Measurements from ENCODE around the gene ADAR.

Gene ADAR

DNA sequence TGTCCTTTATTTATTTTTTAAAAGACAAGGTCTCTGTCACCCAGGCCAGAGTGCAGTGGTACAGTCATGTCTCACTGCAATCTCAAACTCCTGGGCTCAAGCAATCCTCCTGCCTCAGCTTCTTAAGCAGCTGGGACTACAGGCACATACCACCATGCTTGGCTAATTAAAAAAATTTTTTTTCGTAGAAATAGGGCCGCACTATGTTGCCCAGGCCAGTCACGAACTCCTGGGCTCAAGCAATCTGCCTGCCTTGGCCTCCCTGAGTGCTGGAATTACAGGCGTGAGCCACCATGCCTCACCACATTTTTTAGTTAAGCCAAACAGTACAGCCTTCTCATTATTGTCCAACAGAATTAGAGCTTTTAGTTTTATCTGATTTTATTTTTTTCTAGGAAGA lies 7.4 kb upstream of the ADAR start:
- WGBS: 93% methylated on average over 4 of the region's 4 CpGs
- Histone ChIP-seq H3K9ac (ENCODE audit: low read length) (no peak overlapping the region), H2AFZ (ENCODE audit: low read depth, low read length) (no peak overlapping the region), H4K8ac (ENCODE audit: low read length) (no peak overlapping the region), H3K23ac (ENCODE audit: low read length in 2 of 2) (no peak overlapping the region), H2BK12ac (ENCODE audit: low read length in 2 of 2) (no peak overlapping the region), H2AK5ac (ENCODE audit: low read length, severe bottlenecking) (no peak overlapping the region), H3K36me3 (ENCODE audit: control insufficient read depth in 1 of 2, insufficient read depth in 2 of 2, low read depth in 1 of 2, low read length in 2 of 2) (peaks cover 0 to 7% of the 10 kb centered on the region in 2 experiments), H2BK15ac (ENCODE audit: low read depth, poor library complexity, severe bottlenecking) (no peak overlapping the region), H2BK120ac (ENCODE audit: low read depth, low read length) (no peak overlapping the region), H3K4me1 (ENCODE audit: control insufficient read depth, insufficient read depth, low read depth, low read length) (peaks cover 5% of the 10 kb centered on the region), H2BK5ac (ENCODE audit: low read depth, low read length, poor library complexity, severe bottlenecking) (no peak overlapping the region), H3K18ac (ENCODE audit: low read depth in 1 of 2, low read length in 2 of 2) (no peak overlapping the region), H3K27ac (ENCODE audit: low read length, poor library complexity, severe bottlenecking) (no peak overlapping the region), H4K91ac (ENCODE audit: low read length) (no peak overlapping the region), H3K14ac (ENCODE audit: low read length in 2 of 2) (no peak overlapping the region), H3K27me3 (ENCODE audit: control insufficient read depth in 1 of 2, insufficient read depth in 1 of 2, low read length in 2 of 2) (no peaks in the 10 kb centered on the region), H3K9me3 (ENCODE audit: control insufficient read depth, low read length) (no peaks in the 10 kb centered on the region), H3K4me3 (ENCODE audit: insufficient read depth in 1 of 2, low read depth in 1 of 2, low read length in 2 of 2) (no peak overlapping the region), H3K4me2 (ENCODE audit: low read length, poor library complexity, severe bottlenecking) (no peak overlapping the region), H3K4ac (ENCODE audit: low read depth in 1 of 2, low read length in 2 of 2) (no peak overlapping the region), H3K79me1 (replicated peaks; ENCODE audit: low read length, poor library complexity, severe bottlenecking) (peaks cover 23% of the 10 kb centered on the region)
- DNase-seq: no peak

DNA sequence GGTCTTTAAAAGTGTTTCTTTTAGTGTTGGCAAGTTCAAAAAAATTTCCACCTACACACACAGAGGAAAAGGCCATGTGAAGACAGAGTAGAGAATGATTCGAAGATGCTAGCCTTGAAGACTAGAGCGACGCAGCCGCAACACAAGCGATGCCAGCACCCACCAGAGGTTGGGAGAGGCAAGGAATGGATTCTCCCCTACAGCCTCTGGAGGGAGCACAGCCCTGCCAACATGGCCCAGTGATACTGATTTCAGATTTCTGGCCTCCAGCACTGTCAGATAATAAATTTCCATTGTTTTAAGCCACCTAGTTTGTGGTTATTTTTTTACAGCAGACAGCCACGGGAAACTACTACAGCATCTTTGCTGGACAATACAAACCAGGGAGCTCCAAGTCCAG lies 6.9 kb upstream of the ADAR start:
- no peak for DNase-seq
- Histone ChIP-seq H3K4me2 (ENCODE audit: low read length, poor library complexity, severe bottlenecking) (no peak overlapping the region), H3K14ac (ENCODE audit: low read length in 2 of 2) (no peak overlapping the region), H2BK15ac (ENCODE audit: low read depth, poor library complexity, severe bottlenecking) (no peak overlapping the region), H2AK5ac (ENCODE audit: low read length, severe bottlenecking) (no peak overlapping the region), H2AFZ (ENCODE audit: low read depth, low read length) (no peak overlapping the region), H3K23ac (ENCODE audit: low read length in 2 of 2) (peak overlapping the region in 1 of 2 experiments; percentile 94), H3K27ac (ENCODE audit: low read length, poor library complexity, severe bottlenecking) (no peak overlapping the region), H2BK5ac (ENCODE audit: low read depth, low read length, poor library complexity, severe bottlenecking) (no peak overlapping the region), H4K91ac (ENCODE audit: low read length) (no peak overlapping the region), H2BK120ac (ENCODE audit: low read depth, low read length) (no peak overlapping the region), H2BK12ac (ENCODE audit: low read length in 2 of 2) (no peak overlapping the region), H3K18ac (ENCODE audit: low read depth in 1 of 2, low read length in 2 of 2) (no peak overlapping the region), H3K9me3 (ENCODE audit: control insufficient read depth, low read length) (no peaks in the 10 kb centered on the region), H3K36me3 (ENCODE audit: control insufficient read depth in 1 of 2, insufficient read depth in 2 of 2, low read depth in 1 of 2, low read length in 2 of 2) (peaks cover 0 to 7% of the 10 kb centered on the region in 2 experiments), H3K4me1 (ENCODE audit: control insufficient read depth, insufficient read depth, low read depth, low read length) (peaks cover 5% of the 10 kb centered on the region), H3K4me3 (ENCODE audit: insufficient read depth in 1 of 2, low read depth in 1 of 2, low read length in 2 of 2) (no peak overlapping the region), H3K79me1 (replicated peaks; ENCODE audit: low read length, poor library complexity, severe bottlenecking) (peaks cover 24% of the 10 kb centered on the region), H3K4ac (ENCODE audit: low read depth in 1 of 2, low read length in 2 of 2) (no peak overlapping the region), H4K8ac (ENCODE audit: low read length) (no peak overlapping the region), H3K27me3 (ENCODE audit: control insufficient read depth in 1 of 2, insufficient read depth in 1 of 2, low read length in 2 of 2) (no peaks in the 10 kb centered on the region), H3K9ac (ENCODE audit: low read length) (no peak overlapping the region)
- WGBS: 96% methylated on average over 6 of the region's 6 CpGs

DNA sequence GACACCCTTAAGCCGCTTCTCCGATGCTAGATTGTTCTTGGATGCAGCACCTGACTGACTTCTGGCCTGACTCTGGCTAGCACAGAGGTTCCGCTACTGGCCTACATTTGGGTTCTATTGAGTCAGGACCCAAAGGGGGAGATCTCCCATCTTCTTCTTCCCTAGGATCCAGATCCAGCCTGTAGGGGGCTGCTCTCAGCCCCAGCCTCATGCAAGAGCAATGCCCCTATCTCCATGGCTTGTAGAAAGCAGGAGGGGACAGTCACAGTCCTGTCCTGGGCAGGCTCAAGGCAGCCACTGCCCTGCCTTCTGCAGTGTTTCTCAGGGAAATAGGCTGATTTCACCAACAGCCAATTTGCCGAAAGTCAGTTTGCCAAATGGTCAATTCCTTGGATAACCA lies 6.3 kb upstream of the ADAR start:
- WGBS: over 99% methylated on average over 4 of the region's 4 CpGs
- no peak overlapping the region for H2BK15ac ChIP-seq (ENCODE audit: low read depth, poor library complexity, severe bottlenecking)
- H3K27me3 ChIP-seq (ENCODE audit: control insufficient read depth in 1 of 2, insufficient read depth in 1 of 2, low read length in 2 of 2): no peaks in the 10 kb centered on the region

DNA sequence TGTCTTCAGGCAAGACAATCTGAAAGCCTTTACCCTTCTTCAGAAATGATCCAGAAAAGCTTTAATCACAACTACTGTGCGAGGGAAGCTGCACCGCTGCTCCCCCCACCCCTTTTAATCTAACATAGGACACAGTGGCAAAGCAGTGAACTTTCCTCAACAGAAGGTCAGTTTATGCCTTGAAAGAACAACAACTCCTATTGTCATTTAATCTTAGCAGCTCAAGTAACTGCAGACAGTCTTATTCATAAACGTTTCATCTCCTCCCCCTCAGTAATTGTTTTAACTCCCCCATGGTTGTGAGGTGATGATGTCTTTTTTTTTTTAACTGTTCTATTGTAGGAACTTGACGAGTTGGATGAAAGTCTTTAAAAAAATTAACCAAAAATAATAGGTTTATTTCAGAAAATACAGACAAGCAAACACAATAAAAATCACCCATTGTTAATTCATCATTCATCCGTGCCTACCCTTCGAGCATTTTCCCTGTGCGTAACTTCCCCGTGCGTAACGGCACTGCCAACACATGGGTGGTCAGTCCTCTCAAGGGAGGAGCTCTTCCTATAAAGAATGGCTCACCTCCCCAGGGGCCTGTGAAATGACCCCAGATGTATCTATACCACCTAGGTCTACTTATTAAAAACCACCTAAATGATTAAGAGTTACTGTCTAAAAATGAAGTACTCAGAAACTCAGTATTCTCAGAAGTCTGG lies 3.3 kb upstream of the ADAR start:
- Histone ChIP-seq H4K91ac (ENCODE audit: low read length) (no peak overlapping the region), H3K9me3 (ENCODE audit: control insufficient read depth, low read length) (no peaks in the 10 kb centered on the region), H3K27me3 (ENCODE audit: control insufficient read depth in 1 of 2, insufficient read depth in 1 of 2, low read length in 2 of 2) (no peaks in the 10 kb centered on the region), H3K4me1 (ENCODE audit: control insufficient read depth, insufficient read depth, low read depth, low read length) (peaks cover 4% of the 10 kb centered on the region), H3K4ac (ENCODE audit: low read depth in 1 of 2, low read length in 2 of 2) (no peak overlapping the region), H3K27ac (ENCODE audit: low read length, poor library complexity, severe bottlenecking) (no peak overlapping the region), H3K9ac (ENCODE audit: low read length) (no peak overlapping the region), H2BK12ac (ENCODE audit: low read length in 2 of 2) (no peak overlapping the region), H4K8ac (ENCODE audit: low read length) (peak overlapping the region; percentile 19), H3K4me2 (ENCODE audit: low read length, poor library complexity, severe bottlenecking) (no peak overlapping the region), H3K14ac (ENCODE audit: low read length in 2 of 2) (no peak overlapping the region), H2BK5ac (ENCODE audit: low read depth, low read length, poor library complexity, severe bottlenecking) (no peak overlapping the region), H2BK15ac (ENCODE audit: low read depth, poor library complexity, severe bottlenecking) (no peak overlapping the region), H2AFZ (ENCODE audit: low read depth, low read length) (no peak overlapping the region), H3K79me1 (replicated peaks; ENCODE audit: low read length, poor library complexity, severe bottlenecking) (peaks cover 15% of the 10 kb centered on the region), H3K4me3 (ENCODE audit: insufficient read depth in 1 of 2, low read depth in 1 of 2, low read length in 2 of 2) (no peak overlapping the region), H3K23ac (ENCODE audit: low read length in 2 of 2) (no peak overlapping the region), H2BK120ac (ENCODE audit: low read depth, low read length) (no peak overlapping the region), H3K36me3 (ENCODE audit: control insufficient read depth in 1 of 2, insufficient read depth in 2 of 2, low read depth in 1 of 2, low read length in 2 of 2) (no peaks in the 10 kb centered on the region), H3K18ac (ENCODE audit: low read depth in 1 of 2, low read length in 2 of 2) (no peak overlapping the region), H2AK5ac (ENCODE audit: low read length, severe bottlenecking) (peak overlapping the region; percentile 51)
- DNase-seq: no peak
- WGBS: 69% methylated on average over 8 of the region's 10 CpGs

More for the DNA sequence above, 6.3 kb upstream of the ADAR start:
- H3K4me2 ChIP-seq (ENCODE audit: low read length, poor library complexity, severe bottlenecking): no peak overlapping the region
- no peak overlapping the region for H2AFZ ChIP-seq (ENCODE audit: low read depth, low read length)
- H3K14ac ChIP-seq (ENCODE audit: low read length in 2 of 2): peak overlapping the region in 1 of 2 experiments; percentile 19
- H4K91ac ChIP-seq (ENCODE audit: low read length): no peak overlapping the region
- H3K79me1 ChIP-seq (replicated peaks; ENCODE audit: low read length, poor library complexity, severe bottlenecking): peaks cover 24% of the 10 kb centered on the region
- H2BK12ac ChIP-seq (ENCODE audit: low read length in 2 of 2): no peak overlapping the region
- no peak overlapping the region for H2AK5ac ChIP-seq (ENCODE audit: low read length, severe bottlenecking)
- peaks cover 8% of the 10 kb centered on the region for H3K4me1 ChIP-seq (ENCODE audit: control insufficient read depth, insufficient read depth, low read depth, low read length)
- H3K27ac ChIP-seq (ENCODE audit: low read length, poor library complexity, severe bottlenecking): no peak overlapping the region
- no peaks in the 10 kb centered on the region for H3K9me3 ChIP-seq (ENCODE audit: control insufficient read depth, low read length)
- no peak overlapping the region for H2BK120ac ChIP-seq (ENCODE audit: low read depth, low read length)
- H4K8ac ChIP-seq (ENCODE audit: low read length): no peak overlapping the region
- peaks cover 0 to 6% of the 10 kb centered on the region in 2 experiments for H3K36me3 ChIP-seq (ENCODE audit: control insufficient read depth in 1 of 2, insufficient read depth in 2 of 2, low read depth in 1 of 2, low read length in 2 of 2)
- no peak overlapping the region for H2BK5ac ChIP-seq (ENCODE audit: low read depth, low read length, poor library complexity, severe bottlenecking)
- H3K18ac ChIP-seq (ENCODE audit: low read depth in 1 of 2, low read length in 2 of 2): no peak overlapping the region
- H3K4ac ChIP-seq (ENCODE audit: low read depth in 1 of 2, low read length in 2 of 2): no peak overlapping the region
- no peak overlapping the region for H3K9ac ChIP-seq (ENCODE audit: low read length)
- H3K4me3 ChIP-seq (ENCODE audit: insufficient read depth in 1 of 2, low read depth in 1 of 2, low read length in 2 of 2): no peak overlapping the region
- no peak overlapping the region for H3K23ac ChIP-seq (ENCODE audit: low read length in 2 of 2)
- no peak for DNase-seq
